ENCODE measurements around the gene PTBP1. TPM values are rescaled to one million over a fixed set of nuclear protein-coding genes. Genes with fewer than 3 reads are reported as not detected.

The PTBP1 gene
- total and polyA plus RNA-seq, 9 of the 15 experiments (the other 6 are each of a cell fraction or from before 2014, with no cell fraction given), result 14.0 to 759 (median 234) TPM

- FAIRE-seq, result no peak
- CTCF ChIA-PET (ENCODE audit: low intra/inter-chr PET ratio), result no interaction called here
Observed at GRCh38 chr19:763181-763580, 34.1 kb upstream of the PTBP1 start.

GRCh38 chr19:763869-764268, 33.4 kb upstream of the PTBP1 start:
- no peak overlapping the region; a peak in 1 of 4 replicates for H3K9ac ChIP-seq (ENCODE audit: insufficient read depth in 1 of 2, low read depth in 2 of 2, low read length in 2 of 2)
- no peaks in the 10 kb centered on the region for H3K27me3 ChIP-seq (ENCODE audit: control insufficient read depth in 2 of 2, insufficient read depth in 2 of 2, low read length in 2 of 2)
- intact Hi-C loops (cut with micrococcal nuclease), result no loop called here
- ChIA-PET POLR2A (interaction anchor here (0.7 to 1.2 kb wide), 5 partner anchors 11 to 25 kb away, joined by 3 to 6 read pairs (median 3); no protein-coding TSS in a partner anchor), CTCF (ENCODE audit: low intra/inter-chr PET ratio) (no interaction called here)
- no peak for FAIRE-seq
- WGBS (ENCODE audit: insufficient coverage, low coverage, missing lambda C conversion rate), result 61% methylated on average over 5 of the region's 6 CpGs
- H3K4me2 ChIP-seq (ENCODE audit: insufficient read depth, low read length), result no peak overlapping the region
- H3K9me3 ChIP-seq (replicated peaks; ENCODE audit: control insufficient read depth, insufficient read depth, low read depth, low read length), result peaks cover 3% of the 10 kb centered on the region; the same call in 1 of the 2 replicates
- H3K36me3 ChIP-seq (ENCODE audit: control insufficient read depth, insufficient read depth, low read length), result no peaks in the 10 kb centered on the region
- no peaks in the 10 kb centered on the region for H4K20me1 ChIP-seq (replicated peaks; ENCODE audit: control insufficient read depth, insufficient read depth, low read length)
- no peaks in the 10 kb centered on the region for H3K79me2 ChIP-seq (ENCODE audit: control insufficient read depth, insufficient read depth, low read length)
- no peak overlapping the region for H3K27ac ChIP-seq (ENCODE audit: extremely low read depth, low read depth, low read length)
- no peak for ATAC-seq
- no peak for DNase-seq (ENCODE audit: extremely low read depth in 1 of 4, low spot score in 3 of 4)
- no peak overlapping the region for H2AFZ ChIP-seq (ENCODE audit: low read depth, low read length)
- H3K9me1 ChIP-seq (ENCODE audit: control insufficient read depth, insufficient read depth, low read length), result no peaks in the 10 kb centered on the region
- no TSS peak for BruUV-seq (replicated peaks)
- in situ Hi-C loops (cut with MboI), result loop anchor here (5.0 to 25.0 kb wide), 2 partner anchors 223 to 473 kb away; partner anchors contain the start of genes ATP5F1D, CBARP and MIDN
- H3K4me3 ChIP-seq, result no peak overlapping the region
- peaks cover 0 to 16% of the 10 kb centered on the region in 2 experiments; a peak in 3 of 5 replicates for H3K4me1 ChIP-seq (replicated peaks in 1 of 2; ENCODE audit: control insufficient read depth in 2 of 2, insufficient read depth in 2 of 2, low read length in 2 of 2)
- TF ChIP-seq PHF8 (IDR thresholded peaks at IDR 0.05; ENCODE audit: borderline replicate concordance, low read length), result no peak
- no peak for TF ChIP-seq TAF15 (IDR thresholded peaks at IDR 0.05; ENCODE audit: low read depth, low read length)
- TF ChIP-seq ARID4B (CRISPR knock-in tag; IDR thresholded peaks at IDR 0.05), result no peak
- no peak for TF ChIP-seq PHB2 (IDR thresholded peaks at IDR 0.05; ENCODE audit: low read depth)
- TF ChIP-seq CAMTA2 (CRISPR knock-in tag; conservative IDR thresholded peaks at IDR 0.05), result no peak
- no peak for TF ChIP-seq ESRRB (CRISPR knock-in tag; IDR thresholded peaks at IDR 0.05; ENCODE audit: borderline replicate concordance)
- TF ChIP-seq FOXM1 (IDR thresholded peaks at IDR 0.05; ENCODE audit: low read depth), result no peak
- TF ChIP-seq FOXM1 (CRISPR knock-in tag; IDR thresholded peaks at IDR 0.05; ENCODE audit: low read depth), result no peak

More at GRCh38 chr19:763181-763580, 34.1 kb upstream of the PTBP1 start:
- WGBS (ENCODE audit: insufficient coverage, low coverage, missing lambda C conversion rate), result 73% methylated on average over 10 of the region's 10 CpGs
- no peaks in the 10 kb centered on the region for H3K79me2 ChIP-seq (ENCODE audit: control insufficient read depth, insufficient read depth, low read length)
- DNase-seq (ENCODE audit: extremely low read depth in 1 of 4, low spot score in 3 of 4), result no peak
- H3K4me3 ChIP-seq, result no peak overlapping the region
- intact Hi-C loops (cut with micrococcal nuclease) (no loop called here), in situ Hi-C loops (cut with MboI) (loop anchor here (5.0 to 25.0 kb wide), 2 partner anchors 224 to 474 kb away; partner anchors contain the start of genes ATP5F1D, CBARP and MIDN)
- ATAC-seq, result no peak
- H3K9me1 ChIP-seq (ENCODE audit: control insufficient read depth, insufficient read depth, low read length), result no peaks in the 10 kb centered on the region
- no peak overlapping the region for H3K9ac ChIP-seq (ENCODE audit: insufficient read depth in 1 of 2, low read depth in 2 of 2, low read length in 2 of 2)
- peaks cover 6% of the 10 kb centered on the region; the same call in 1 of the 2 replicates for H3K9me3 ChIP-seq (replicated peaks; ENCODE audit: control insufficient read depth, insufficient read depth, low read depth, low read length)
- peaks cover 0 to 16% of the 10 kb centered on the region in 2 experiments; a peak in 3 of 5 replicates for H3K4me1 ChIP-seq (replicated peaks in 1 of 2; ENCODE audit: control insufficient read depth in 2 of 2, insufficient read depth in 2 of 2, low read length in 2 of 2)
- H3K36me3 ChIP-seq (ENCODE audit: control insufficient read depth, insufficient read depth, low read length), result no peaks in the 10 kb centered on the region
- TF ChIP-seq CBX5 (IDR thresholded peaks at IDR 0.05; ENCODE audit: borderline replicate concordance, low read depth) (no peak), C11orf30 (IDR thresholded peaks at IDR 0.05; ENCODE audit: low read depth) (peak; percentile 26; the same call in 1 of the 2 replicates), BCOR (IDR thresholded peaks at IDR 0.05) (peak; percentile 86), RBM25 (IDR thresholded peaks at IDR 0.05; ENCODE audit: low read depth, low read length, severe bottlenecking) (peak; percentile 72), KDM1A (IDR thresholded peaks at IDR 0.05) (peak; percentile 50 to 61; a peak in 3 of 4 replicates)
- no peaks in the 10 kb centered on the region for H3K27me3 ChIP-seq (ENCODE audit: control insufficient read depth in 2 of 2, insufficient read depth in 2 of 2, low read length in 2 of 2)
- H3K27ac ChIP-seq (ENCODE audit: extremely low read depth, low read depth, low read length), result no peak overlapping the region
- H4K20me1 ChIP-seq (replicated peaks; ENCODE audit: control insufficient read depth, insufficient read depth, low read length), result no peaks in the 10 kb centered on the region
- POLR2A ChIA-PET, result interaction anchor here (1.2 kb wide), 1 partner anchor 15 kb away, joined by 5 read pairs; no protein-coding TSS in a partner anchor
- no peak overlapping the region for H3K4me2 ChIP-seq (ENCODE audit: insufficient read depth, low read length)
- BruUV-seq (replicated peaks), result no TSS peak
- H2AFZ ChIP-seq (ENCODE audit: low read depth, low read length), result no peak overlapping the region

Measured in K562 (cell line).